GM12872 (cell line): ENCODE results near the gene MAP7D3.

ENCODE experiments used
- CTCF ChIP-seq: IDR thresholded peaks from 3 replicates; pipeline ENCODE4 v1.5.1; 2011; ENCODE audit warnings: low read depth, mild to moderate bottlenecking, low read length, moderate library complexity; ENCODE audit not compliant: insufficient read depth

MAP7D3 gene

DNA sequence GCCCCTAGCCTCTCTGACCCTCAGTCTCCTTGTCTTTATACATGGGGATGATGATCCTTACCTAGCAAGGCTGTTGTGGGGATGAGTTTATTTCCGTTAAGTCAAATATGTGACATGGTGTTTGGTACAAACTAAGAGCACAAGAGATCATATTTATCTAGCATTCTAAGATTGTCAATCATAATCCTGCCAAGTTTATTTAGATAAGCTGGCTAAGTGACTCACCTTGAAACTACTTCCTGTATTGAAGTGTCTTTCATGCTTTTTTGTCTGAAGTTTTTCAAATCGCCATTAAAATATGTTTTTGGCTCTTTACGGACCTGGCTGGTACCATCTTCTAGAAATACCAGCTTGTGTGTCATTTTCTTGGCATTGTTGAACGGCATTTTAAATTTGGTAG is 30.7 kb downstream of the MAP7D3 start:
- no peak for TF ChIP-seq CTCF

- no peak for TF ChIP-seq CTCF
Measured at GRCh38 chrX:136219893-136220292, 31.3 kb downstream of the MAP7D3 start.

- TF ChIP-seq CTCF: no peak
Measured at GRCh38 chrX:136215559-136215958, 35.6 kb downstream of the MAP7D3 start.

GRCh38 chrX:136214551-136214950 is 36.6 kb downstream of the MAP7D3 start:
- no peak for TF ChIP-seq CTCF

- no peak for TF ChIP-seq CTCF
Measured at GRCh38 chrX:136212557-136213111, 38.6 kb downstream of the MAP7D3 start.

- TF ChIP-seq CTCF: no peak
Measured at GRCh38 chrX:136211766-136212556, 39.2 kb downstream of the MAP7D3 start.

DNA sequence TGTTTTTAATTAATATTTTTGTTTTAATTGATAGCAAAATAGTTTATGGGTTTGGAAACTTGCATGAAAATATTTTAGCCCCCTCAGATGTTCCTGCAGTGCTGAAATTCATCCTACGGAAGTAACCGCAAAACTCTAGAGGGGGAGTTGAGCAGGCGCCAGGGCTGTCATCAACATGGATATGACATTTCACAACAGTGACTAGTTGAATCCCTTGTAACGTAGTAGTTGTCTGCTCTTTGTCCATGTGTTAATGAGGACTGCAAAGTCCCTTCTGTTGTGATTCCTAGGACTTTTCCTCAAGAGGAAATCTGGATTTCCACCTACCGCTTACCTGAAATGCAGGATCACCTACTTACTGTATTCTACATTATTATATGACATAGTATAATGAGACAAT is 40.4 kb downstream of the MAP7D3 start:
- no peak for TF ChIP-seq CTCF
